ENCODE results near the gene RALGAPA2. TPM values are rescaled to one million over a fixed set of nuclear protein-coding genes. Genes with fewer than 3 reads are reported as not detected.

Gene RALGAPA2
- total RNA-seq, 1 experiment from 2014 or later = 18.2 TPM

DNA sequence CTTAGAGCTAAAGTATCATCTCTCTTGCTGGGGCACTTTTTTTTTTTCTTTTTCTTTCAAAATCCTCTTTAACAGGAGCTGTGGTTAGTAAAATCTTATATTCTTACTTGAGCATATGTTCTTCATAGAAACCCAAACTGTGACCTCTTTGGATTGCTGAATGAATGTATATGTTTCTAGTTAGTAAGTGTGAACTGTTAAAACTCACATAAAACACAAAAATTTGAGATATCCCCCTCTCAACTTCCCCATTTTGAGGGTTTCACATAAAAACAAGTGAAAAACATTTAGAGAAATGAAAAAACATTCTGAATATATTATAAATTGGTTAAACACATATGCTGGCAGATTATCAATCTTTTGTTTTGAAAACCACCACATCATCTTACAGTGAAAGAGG lies 266.4 kb downstream of the RALGAPA2 start:
- no peak for ATAC-seq
- H3K36me3 Mint-ChIP-seq = no peaks in the 10 kb centered on the region
- H3K4me3 Mint-ChIP-seq = no peak overlapping the region
- H3K27me3 Mint-ChIP-seq (ENCODE audit: low read depth) = no peaks in the 10 kb centered on the region
- no peak for TF ChIP-seq ZNF263 (CRISPR knock-in tag; IDR thresholded peaks at IDR 0.05; ENCODE audit: low read depth)
- TF ChIP-seq ELF4 (CRISPR knock-in tag; IDR thresholded peaks at IDR 0.05; ENCODE audit: low read depth) = no peak
- no peak for TF ChIP-seq OVOL2 (CRISPR knock-in tag; IDR thresholded peaks at IDR 0.05; ENCODE audit: borderline replicate concordance)
- POLR2A ChIA-PET = no interaction called here
- H3K4me1 Mint-ChIP-seq = peaks cover 35% of the 10 kb centered on the region
- CTCF ChIA-PET = interaction anchor here (0.7 to 1.0 kb wide), 2 partner anchors 10 to 148 kb away, joined by 3 to 4 read pairs; no protein-coding TSS in a partner anchor
- no peak overlapping the region for H3K27ac Mint-ChIP-seq
- H3K9me3 Mint-ChIP-seq = no peaks in the 10 kb centered on the region
- DNase-seq (ENCODE audit: low spot score) = no peak

DNA sequence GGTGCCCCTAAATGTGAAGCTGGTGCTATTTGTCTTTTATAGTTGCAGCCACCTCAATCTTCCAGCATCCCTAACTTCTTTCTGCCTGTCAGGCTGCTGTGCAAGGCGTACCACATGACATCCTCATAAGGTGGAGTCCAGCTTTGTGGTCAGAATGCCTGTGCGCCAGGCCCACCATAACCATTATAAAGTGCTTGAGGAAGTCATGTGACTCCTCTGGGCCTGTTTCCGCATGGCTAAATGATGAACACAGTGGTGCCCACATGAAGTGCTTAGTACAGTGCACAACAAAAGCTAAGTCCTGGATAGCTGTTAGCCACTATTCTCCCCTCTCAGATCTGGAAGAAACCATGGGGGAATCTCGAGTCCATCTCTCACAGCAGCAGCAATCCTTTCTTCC lies 268.9 kb downstream of the RALGAPA2 start:
- Mint-ChIP-seq H3K36me3 (no peaks in the 10 kb centered on the region), H3K4me1 (peaks cover 36% of the 10 kb centered on the region), H3K9me3 (no peaks in the 10 kb centered on the region), H3K27ac (no peak overlapping the region), H3K4me3 (no peak overlapping the region), H3K27me3 (ENCODE audit: low read depth) (no peaks in the 10 kb centered on the region)
- POLR2A ChIA-PET = no interaction called here
- CTCF ChIA-PET = no interaction called here
- TF ChIP-seq, protein P1, sequence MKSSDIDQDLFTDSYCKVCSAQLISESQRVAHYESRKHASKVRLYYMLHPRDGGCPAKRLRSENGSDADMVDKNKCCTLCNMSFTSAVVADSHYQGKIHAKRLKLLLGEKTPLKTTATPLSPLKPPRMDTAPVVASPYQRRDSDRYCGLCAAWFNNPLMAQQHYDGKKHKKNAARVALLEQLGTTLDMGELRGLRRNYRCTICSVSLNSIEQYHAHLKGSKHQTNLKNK (CRISPR knock-in tag; IDR thresholded peaks at IDR 0.05) = no peak
- TF ChIP-seq SOX15 (CRISPR knock-in tag; IDR thresholded peaks at IDR 0.05) (no peak), TCF7 (CRISPR knock-in tag; IDR thresholded peaks at IDR 0.05; ENCODE audit: low read depth) (no peak), ZNF423 (CRISPR knock-in tag; IDR thresholded peaks at IDR 0.05) (no peak), ZBTB21 (CRISPR knock-in tag; IDR thresholded peaks at IDR 0.05; ENCODE audit: borderline replicate concordance) (no peak), OVOL2 (CRISPR knock-in tag; IDR thresholded peaks at IDR 0.05; ENCODE audit: borderline replicate concordance) (no peak), KAT7 (CRISPR knock-in tag; IDR thresholded peaks at IDR 0.05; ENCODE audit: borderline replicate concordance) (no peak), ZNF232 (CRISPR knock-in tag; IDR thresholded peaks at IDR 0.05) (no peak), ZNF219 (CRISPR knock-in tag; IDR thresholded peaks at IDR 0.05; ENCODE audit: borderline replicate concordance) (no peak), ZNF121 (CRISPR knock-in tag; IDR thresholded peaks at IDR 0.05) (no peak), ATF1 (CRISPR knock-in tag; IDR thresholded peaks at IDR 0.05) (no peak)
- TF ChIP-seq, protein P2, sequence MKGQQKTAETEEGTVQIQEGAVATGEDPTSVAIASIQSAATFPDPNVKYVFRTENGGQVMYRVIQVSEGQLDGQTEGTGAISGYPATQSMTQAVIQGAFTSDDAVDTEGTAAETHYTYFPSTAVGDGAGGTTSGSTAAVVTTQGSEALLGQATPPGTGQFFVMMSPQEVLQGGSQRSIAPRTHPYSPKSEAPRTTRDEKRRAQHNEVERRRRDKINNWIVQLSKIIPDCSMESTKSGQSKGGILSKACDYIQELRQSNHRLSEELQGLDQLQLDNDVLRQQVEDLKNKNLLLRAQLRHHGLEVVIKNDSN (CRISPR knock-in tag; IDR thresholded peaks at IDR 0.05) = no peak
- TF ChIP-seq, protein P3, sequence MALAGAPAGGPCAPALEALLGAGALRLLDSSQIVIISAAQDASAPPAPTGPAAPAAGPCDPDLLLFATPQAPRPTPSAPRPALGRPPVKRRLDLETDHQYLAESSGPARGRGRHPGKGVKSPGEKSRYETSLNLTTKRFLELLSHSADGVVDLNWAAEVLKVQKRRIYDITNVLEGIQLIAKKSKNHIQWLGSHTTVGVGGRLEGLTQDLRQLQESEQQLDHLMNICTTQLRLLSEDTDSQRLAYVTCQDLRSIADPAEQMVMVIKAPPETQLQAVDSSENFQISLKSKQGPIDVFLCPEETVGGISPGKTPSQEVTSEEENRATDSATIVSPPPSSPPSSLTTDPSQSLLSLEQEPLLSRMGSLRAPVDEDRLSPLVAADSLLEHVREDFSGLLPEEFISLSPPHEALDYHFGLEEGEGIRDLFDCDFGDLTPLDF (CRISPR knock-in tag; IDR thresholded peaks at IDR 0.05) = no peak
- TF ChIP-seq, protein P4, sequence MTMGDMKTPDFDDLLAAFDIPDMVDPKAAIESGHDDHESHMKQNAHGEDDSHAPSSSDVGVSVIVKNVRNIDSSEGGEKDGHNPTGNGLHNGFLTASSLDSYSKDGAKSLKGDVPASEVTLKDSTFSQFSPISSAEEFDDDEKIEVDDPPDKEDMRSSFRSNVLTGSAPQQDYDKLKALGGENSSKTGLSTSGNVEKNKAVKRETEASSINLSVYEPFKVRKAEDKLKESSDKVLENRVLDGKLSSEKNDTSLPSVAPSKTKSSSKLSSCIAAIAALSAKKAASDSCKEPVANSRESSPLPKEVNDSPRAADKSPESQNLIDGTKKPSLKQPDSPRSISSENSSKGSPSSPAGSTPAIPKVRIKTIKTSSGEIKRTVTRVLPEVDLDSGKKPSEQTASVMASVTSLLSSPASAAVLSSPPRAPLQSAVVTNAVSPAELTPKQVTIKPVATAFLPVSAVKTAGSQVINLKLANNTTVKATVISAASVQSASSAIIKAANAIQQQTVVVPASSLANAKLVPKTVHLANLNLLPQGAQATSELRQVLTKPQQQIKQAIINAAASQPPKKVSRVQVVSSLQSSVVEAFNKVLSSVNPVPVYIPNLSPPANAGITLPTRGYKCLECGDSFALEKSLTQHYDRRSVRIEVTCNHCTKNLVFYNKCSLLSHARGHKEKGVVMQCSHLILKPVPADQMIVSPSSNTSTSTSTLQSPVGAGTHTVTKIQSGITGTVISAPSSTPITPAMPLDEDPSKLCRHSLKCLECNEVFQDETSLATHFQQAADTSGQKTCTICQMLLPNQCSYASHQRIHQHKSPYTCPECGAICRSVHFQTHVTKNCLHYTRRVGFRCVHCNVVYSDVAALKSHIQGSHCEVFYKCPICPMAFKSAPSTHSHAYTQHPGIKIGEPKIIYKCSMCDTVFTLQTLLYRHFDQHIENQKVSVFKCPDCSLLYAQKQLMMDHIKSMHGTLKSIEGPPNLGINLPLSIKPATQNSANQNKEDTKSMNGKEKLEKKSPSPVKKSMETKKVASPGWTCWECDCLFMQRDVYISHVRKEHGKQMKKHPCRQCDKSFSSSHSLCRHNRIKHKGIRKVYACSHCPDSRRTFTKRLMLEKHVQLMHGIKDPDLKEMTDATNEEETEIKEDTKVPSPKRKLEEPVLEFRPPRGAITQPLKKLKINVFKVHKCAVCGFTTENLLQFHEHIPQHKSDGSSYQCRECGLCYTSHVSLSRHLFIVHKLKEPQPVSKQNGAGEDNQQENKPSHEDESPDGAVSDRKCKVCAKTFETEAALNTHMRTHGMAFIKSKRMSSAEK (CRISPR knock-in tag; IDR thresholded peaks at IDR 0.05; ENCODE audit: borderline replicate concordance) = no peak
- ATAC-seq = no peak
- no peak for DNase-seq (ENCODE audit: low spot score)

DNA sequence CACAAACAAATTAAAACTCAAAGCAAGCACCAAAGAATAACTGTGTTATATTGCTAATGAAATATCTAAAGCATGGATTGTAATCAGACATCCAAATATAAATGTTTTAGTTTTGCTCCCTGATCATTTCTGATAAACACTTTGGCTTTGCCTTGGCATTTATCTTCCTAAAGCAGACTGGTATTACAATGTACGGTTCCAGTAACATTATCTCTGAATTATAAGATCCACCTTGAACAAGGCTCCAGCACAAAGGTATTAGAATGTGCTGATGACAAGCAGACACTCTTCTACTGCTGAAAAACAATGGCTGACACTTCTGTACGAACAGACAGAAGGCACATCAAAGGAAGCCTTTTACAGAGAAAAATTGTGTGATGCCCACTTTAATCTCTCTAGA lies 270.0 kb downstream of the RALGAPA2 start:
- H3K27ac Mint-ChIP-seq = no peak overlapping the region
- no peak overlapping the region for H3K4me3 Mint-ChIP-seq
- DNase-seq (ENCODE audit: low spot score) = no peak
- no peaks in the 10 kb centered on the region for H3K9me3 Mint-ChIP-seq
- CTCF ChIA-PET = no interaction called here
- TF ChIP-seq IRF2 (CRISPR knock-in tag; IDR thresholded peaks at IDR 0.05; ENCODE audit: borderline replicate concordance, low read depth) = no peak
- TF ChIP-seq, protein P5, sequence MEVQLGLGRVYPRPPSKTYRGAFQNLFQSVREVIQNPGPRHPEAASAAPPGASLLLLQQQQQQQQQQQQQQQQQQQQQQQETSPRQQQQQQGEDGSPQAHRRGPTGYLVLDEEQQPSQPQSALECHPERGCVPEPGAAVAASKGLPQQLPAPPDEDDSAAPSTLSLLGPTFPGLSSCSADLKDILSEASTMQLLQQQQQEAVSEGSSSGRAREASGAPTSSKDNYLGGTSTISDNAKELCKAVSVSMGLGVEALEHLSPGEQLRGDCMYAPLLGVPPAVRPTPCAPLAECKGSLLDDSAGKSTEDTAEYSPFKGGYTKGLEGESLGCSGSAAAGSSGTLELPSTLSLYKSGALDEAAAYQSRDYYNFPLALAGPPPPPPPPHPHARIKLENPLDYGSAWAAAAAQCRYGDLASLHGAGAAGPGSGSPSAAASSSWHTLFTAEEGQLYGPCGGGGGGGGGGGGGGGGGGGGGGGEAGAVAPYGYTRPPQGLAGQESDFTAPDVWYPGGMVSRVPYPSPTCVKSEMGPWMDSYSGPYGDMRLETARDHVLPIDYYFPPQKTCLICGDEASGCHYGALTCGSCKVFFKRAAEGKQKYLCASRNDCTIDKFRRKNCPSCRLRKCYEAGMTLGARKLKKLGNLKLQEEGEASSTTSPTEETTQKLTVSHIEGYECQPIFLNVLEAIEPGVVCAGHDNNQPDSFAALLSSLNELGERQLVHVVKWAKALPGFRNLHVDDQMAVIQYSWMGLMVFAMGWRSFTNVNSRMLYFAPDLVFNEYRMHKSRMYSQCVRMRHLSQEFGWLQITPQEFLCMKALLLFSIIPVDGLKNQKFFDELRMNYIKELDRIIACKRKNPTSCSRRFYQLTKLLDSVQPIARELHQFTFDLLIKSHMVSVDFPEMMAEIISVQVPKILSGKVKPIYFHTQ (CRISPR knock-in tag; IDR thresholded peaks at IDR 0.05) = no peak
- TF ChIP-seq ZNF416 (CRISPR knock-in tag; IDR thresholded peaks at IDR 0.05) = no peak
- TF ChIP-seq, protein P6, sequence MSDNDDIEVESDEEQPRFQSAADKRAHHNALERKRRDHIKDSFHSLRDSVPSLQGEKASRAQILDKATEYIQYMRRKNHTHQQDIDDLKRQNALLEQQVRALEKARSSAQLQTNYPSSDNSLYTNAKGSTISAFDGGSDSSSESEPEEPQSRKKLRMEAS (CRISPR knock-in tag; IDR thresholded peaks at IDR 0.05) = no peak
- no peaks in the 10 kb centered on the region; the same call in 1 of the 2 replicates for H3K36me3 Mint-ChIP-seq
- POLR2A ChIA-PET = no interaction called here
- peaks cover 33% of the 10 kb centered on the region for H3K4me1 Mint-ChIP-seq
- ATAC-seq = no peak
- H3K27me3 Mint-ChIP-seq (ENCODE audit: low read depth) = no peaks in the 10 kb centered on the region
